CD4-positive, alpha-beta T cell treated with Interleukin-6 for 4 hours (primary cell): Measurements from ENCODE around the gene C1QTNF4.

ENCODE experiments used
- DNase-seq: peaks from one replicate; pipeline ENCODE4 v3.0.0-alpha.2; 2020; ENCODE audit warnings: mixed read lengths

The C1QTNF4 gene

GRCh38 chr11:47592970-47593369, 1.2 kb downstream of the C1QTNF4 start:
- no peak for DNase-seq

GRCh38 chr11:47592251-47592650, 2.0 kb downstream of the C1QTNF4 start:
- no peak for DNase-seq

GRCh38 chr11:47591764-47592163, 2.4 kb downstream of the C1QTNF4 start:
- DNase-seq: no peak

- no peak for DNase-seq
Observed at GRCh38 chr11:47589977-47590861, 4.0 kb downstream of the C1QTNF4 start.

GRCh38 chr11:47589584-47589976, 4.6 kb downstream of the C1QTNF4 start:
- DNase-seq: no peak

- no peak for DNase-seq
Observed at GRCh38 chr11:47589118-47589517, 5.1 kb downstream of the C1QTNF4 start.

- no peak for DNase-seq
Observed at GRCh38 chr11:47587723-47588326, 6.4 kb downstream of the C1QTNF4 start.

- DNase-seq: no peak
Observed at GRCh38 chr11:47587039-47587716, 7.0 kb downstream of the C1QTNF4 start.

- no peak for DNase-seq
Observed at GRCh38 chr11:47586098-47586855, 7.9 kb downstream of the C1QTNF4 start, which contains the start of gene FAM180B. FAM180B (plus strand) TSS chr11:47586678; CDS start chr11:47586769, 91 bp downstream.

- no peak for DNase-seq
Observed at GRCh38 chr11:47583844-47584243, 10.4 kb downstream of the C1QTNF4 start.

GRCh38 chr11:47578524-47579494, 15.4 kb downstream of the C1QTNF4 start, which contains the start of the genes KBTBD4 and NDUFS3:
KBTBD4 (minus strand) TSS chr11:47578970; CDS start chr11:47578951, 19 bp downstream.
NDUFS3 (plus strand) TSS chr11:47579074; CDS start chr11:47579092, 18 bp downstream.
- peak; percentile 87 for DNase-seq

GRCh38 chr11:47577460-47578041, 16.7 kb downstream of the C1QTNF4 start:
- no peak for DNase-seq

- DNase-seq: no peak
Observed at GRCh38 chr11:47573321-47573720, 20.9 kb downstream of the C1QTNF4 start.

- DNase-seq: no peak
Observed at GRCh38 chr11:47572715-47573255, 21.4 kb downstream of the C1QTNF4 start.

- DNase-seq: no peak
Observed at GRCh38 chr11:47571895-47572294, 22.3 kb downstream of the C1QTNF4 start.

GRCh38 chr11:47571357-47571729, 22.9 kb downstream of the C1QTNF4 start:
- no peak for DNase-seq

GRCh38 chr11:47570651-47571356, 23.4 kb downstream of the C1QTNF4 start:
- no peak for DNase-seq

- DNase-seq: no peak
Observed at GRCh38 chr11:47569646-47570045, 24.6 kb downstream of the C1QTNF4 start.

- no peak for DNase-seq
Observed at GRCh38 chr11:47566149-47566698, 28.0 kb downstream of the C1QTNF4 start.
